Fibroblast of lung (primary cell): ENCODE measurements around the gene PLEKHA5.

ENCODE experiments used
- CTCF ChIP-seq, 2 donors: IDR thresholded peaks in 1 of 2; conservative IDR thresholded peaks in 1 of 2; 1 replicate in 1 of 2; 2 replicates in 1 of 2; pipeline ENCODE4 v1.5.1; 2011 to 2012; ENCODE audit warnings: low read length in 2 of 2, control low read depth in 1 of 2, inconsistent platforms in 1 of 2, low read depth in 1 of 2, mild to moderate bottlenecking in 1 of 2
- EZH2 ChIP-seq: IDR thresholded peaks from 2 replicates; pipeline ENCODE4 v1.5.1; 2012; ENCODE audit warnings: low read length, control low read depth, mild to moderate bottlenecking; ENCODE audit errors: missing control alignments

- no peak for TF ChIP-seq CTCF (conservative IDR thresholded peaks at IDR 0.05 in 1 of 2, IDR thresholded peaks at IDR 0.05 in 1 of 2; ENCODE audit: low read depth in 1 of 2, low read length in 2 of 2)
- no peak for TF ChIP-seq EZH2
Measured at GRCh38 chr12:19189522-19189921, 60.0 kb downstream of the PLEKHA5 start.
